ENCODE results near the gene CRABP1. TPM values are rescaled to one million over a fixed set of nuclear protein-coding genes. Genes with fewer than 3 reads are reported as not detected.

Gene CRABP1
- total RNA-seq, 4 donors from 2014 or later = not detected

DNA sequence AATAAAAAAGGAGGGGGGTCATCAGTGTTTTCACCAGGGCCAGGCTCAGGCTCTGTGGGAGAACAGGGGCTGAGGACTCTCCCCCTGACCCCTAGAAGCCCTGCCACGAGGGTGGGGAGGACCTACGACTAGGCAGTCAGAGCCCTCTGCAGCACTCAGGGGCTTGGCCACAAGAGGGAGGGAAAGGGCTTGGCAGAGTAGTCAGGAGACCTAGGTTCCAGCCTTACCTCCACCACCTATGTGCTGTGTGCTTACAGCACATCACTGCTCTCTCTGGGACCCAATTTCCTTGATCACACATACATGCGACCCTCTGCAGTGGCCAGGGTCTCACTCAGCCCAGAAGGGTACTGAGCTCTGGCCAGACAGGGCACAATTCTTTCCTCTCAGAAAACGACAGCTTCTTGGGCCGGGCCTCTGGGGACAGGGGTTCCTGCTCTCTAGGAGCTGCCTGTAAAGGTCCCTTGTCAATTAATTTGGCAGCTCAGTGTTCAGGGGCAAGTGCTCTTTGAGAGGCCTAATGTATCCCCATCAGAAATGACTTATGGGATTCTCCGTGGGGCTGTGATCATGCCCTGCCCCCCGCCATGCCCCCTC, 24.4 kb upstream of the CRABP1 start:
- DNase-seq (no peak), ATAC-seq (no peak)
- intact Hi-C loops (cut with DNase I; ENCODE audit: low total_unique reads) = no loop called here
- in situ Hi-C loops (cut with MboI; ENCODE audit: low sequenced_read_pairs in 4 of 4) = no loop called here
- Histone ChIP-seq H3K27me3 (no peaks in the 10 kb centered on the region), H3K36me3 (no peaks in the 10 kb centered on the region), H3K4me1 (peaks cover 5 to 8% of the 10 kb centered on the region in 2 donors), H3K9me3 (no peaks in the 10 kb centered on the region), H3K27ac (no peak overlapping the region), H3K4me3 (no peak overlapping the region)
- TF ChIP-seq, protein P1, sequence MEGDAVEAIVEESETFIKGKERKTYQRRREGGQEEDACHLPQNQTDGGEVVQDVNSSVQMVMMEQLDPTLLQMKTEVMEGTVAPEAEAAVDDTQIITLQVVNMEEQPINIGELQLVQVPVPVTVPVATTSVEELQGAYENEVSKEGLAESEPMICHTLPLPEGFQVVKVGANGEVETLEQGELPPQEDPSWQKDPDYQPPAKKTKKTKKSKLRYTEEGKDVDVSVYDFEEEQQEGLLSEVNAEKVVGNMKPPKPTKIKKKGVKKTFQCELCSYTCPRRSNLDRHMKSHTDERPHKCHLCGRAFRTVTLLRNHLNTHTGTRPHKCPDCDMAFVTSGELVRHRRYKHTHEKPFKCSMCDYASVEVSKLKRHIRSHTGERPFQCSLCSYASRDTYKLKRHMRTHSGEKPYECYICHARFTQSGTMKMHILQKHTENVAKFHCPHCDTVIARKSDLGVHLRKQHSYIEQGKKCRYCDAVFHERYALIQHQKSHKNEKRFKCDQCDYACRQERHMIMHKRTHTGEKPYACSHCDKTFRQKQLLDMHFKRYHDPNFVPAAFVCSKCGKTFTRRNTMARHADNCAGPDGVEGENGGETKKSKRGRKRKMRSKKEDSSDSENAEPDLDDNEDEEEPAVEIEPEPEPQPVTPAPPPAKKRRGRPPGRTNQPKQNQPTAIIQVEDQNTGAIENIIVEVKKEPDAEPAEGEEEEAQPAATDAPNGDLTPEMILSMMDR (IDR thresholded peaks at IDR 0.05 in 4 of 5, conservative IDR thresholded peaks at IDR 0.05 in 1 of 5) = no peak
- TF ChIP-seq POLR2A (IDR thresholded peaks at IDR 0.05) = no peak

DNA sequence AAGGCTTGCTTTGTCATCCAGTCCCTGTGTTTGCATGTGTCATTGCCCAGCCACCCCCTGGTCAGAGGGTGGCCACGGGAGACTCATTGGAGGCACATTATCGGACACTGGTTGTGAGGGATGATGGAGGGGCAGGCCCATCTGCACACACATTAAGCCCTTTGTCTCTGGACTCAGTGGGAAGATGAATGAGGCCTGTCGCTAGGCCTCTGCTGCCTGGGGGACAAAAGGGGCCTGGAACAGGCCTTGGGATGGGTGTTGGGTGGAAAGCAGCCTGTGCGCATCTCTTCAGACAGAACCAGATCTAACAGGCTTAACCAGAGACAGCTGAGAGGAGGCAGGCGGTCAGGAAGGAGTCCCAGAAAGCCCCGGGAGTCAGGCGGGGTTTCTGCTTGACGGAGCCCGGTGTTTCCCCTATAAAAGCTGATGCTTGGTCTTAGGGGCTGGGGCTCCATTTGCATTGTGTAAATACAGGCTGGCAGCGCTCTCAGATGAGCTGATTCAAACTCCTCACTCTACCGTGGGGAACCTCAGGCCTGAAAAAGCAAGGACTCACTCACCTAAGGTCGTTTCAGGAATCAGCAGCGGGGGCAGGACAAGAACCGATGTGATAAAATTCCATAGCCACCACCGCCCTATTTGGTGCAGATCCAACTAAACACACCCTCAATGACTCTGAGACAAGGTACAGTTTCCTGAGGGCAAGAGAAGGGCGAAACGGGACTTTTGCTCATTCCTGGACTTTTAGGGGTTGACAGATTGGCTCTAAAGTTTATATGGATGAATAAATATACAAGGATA, 23.7 kb upstream of the CRABP1 start:
- in situ Hi-C loops (cut with MboI; ENCODE audit: low sequenced_read_pairs in 4 of 4) = no loop called here
- Histone ChIP-seq H3K27ac (no peak overlapping the region), H3K27me3 (no peaks in the 10 kb centered on the region), H3K9me3 (no peaks in the 10 kb centered on the region), H3K4me3 (no peak overlapping the region), H3K4me1 (peaks cover 1 to 4% of the 10 kb centered on the region in 2 donors), H3K36me3 (no peaks in the 10 kb centered on the region)
- no peak for DNase-seq
- ATAC-seq = no peak
- intact Hi-C loops (cut with DNase I; ENCODE audit: low total_unique reads) = no loop called here
- TF ChIP-seq POLR2A (IDR thresholded peaks at IDR 0.05) = no peak
- TF ChIP-seq, protein P1 (IDR thresholded peaks at IDR 0.05 in 4 of 5, conservative IDR thresholded peaks at IDR 0.05 in 1 of 5) = no peak

DNA sequence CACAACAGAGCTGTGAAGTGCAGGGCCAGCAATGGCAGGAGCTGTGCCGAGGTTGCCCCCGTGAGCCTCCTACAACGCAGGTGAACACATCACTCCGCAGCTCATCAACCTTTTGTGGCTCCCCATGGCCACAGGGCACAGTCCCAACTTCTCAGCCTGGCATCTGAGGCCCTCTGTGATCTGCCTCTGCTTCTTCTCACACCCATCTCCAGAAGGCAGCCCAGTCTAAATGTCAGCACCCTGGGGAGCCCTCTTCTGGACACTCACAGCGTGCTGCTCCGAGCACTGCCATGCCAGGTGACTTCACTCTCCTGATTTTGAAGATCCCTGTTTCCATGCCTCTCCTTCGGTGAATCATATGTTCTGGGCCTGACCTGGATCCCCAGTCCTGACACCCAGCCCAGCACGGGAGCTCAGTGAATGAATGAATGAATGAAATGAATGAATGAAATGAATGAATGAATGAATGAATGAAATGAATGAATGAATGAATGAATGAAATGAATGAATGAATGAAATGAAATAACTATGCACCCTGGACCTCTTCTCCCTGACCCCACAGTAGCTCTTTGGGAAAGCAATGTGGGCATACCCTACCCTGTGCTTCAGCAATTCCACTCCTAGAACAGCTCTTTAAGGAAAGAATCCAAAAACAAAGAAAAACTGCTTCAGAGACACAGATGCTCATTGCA, 22.9 kb upstream of the CRABP1 start:
- H3K27ac ChIP-seq = no peak overlapping the region
- no peaks in the 10 kb centered on the region for H3K27me3 ChIP-seq
- H3K36me3 ChIP-seq = no peaks in the 10 kb centered on the region
- no peaks in the 10 kb centered on the region for H3K4me1 ChIP-seq
- DNase-seq (no peak), ATAC-seq (no peak)
- no peak overlapping the region for H3K4me3 ChIP-seq
- intact Hi-C loops (cut with DNase I; ENCODE audit: low total_unique reads) = no loop called here
- in situ Hi-C loops (cut with MboI; ENCODE audit: low sequenced_read_pairs in 4 of 4) = no loop called here
- TF ChIP-seq, protein P1 (IDR thresholded peaks at IDR 0.05 in 4 of 5, conservative IDR thresholded peaks at IDR 0.05 in 1 of 5) = no peak
- no peak for TF ChIP-seq POLR2A (IDR thresholded peaks at IDR 0.05)
- H3K9me3 ChIP-seq = no peaks in the 10 kb centered on the region

DNA sequence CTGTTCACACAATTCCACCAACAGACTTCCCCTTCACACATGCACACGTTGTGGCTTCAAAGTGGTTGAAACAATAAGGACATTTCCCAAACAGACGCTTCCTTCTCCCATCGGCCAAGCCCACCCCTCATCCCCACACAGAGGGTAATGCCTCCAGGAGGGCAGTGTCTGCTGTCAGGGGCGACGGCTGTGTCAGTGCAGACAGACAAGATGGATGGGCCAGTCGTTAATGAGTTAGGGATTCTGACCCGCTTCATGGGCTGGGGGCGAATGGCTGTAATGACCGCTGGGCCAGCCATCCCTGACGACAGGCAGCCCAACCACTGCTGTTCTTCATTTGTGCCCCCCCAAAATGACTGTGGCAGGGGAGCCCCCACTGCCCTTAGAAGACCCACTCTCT, 20.6 kb upstream of the CRABP1 start:
- Histone ChIP-seq H3K27me3 (no peaks in the 10 kb centered on the region), H3K4me1 (no peaks in the 10 kb centered on the region), H3K27ac (no peak overlapping the region), H3K9me3 (no peaks in the 10 kb centered on the region), H3K36me3 (no peaks in the 10 kb centered on the region), H3K4me3 (no peak overlapping the region)
- no peak for TF ChIP-seq POLR2A (IDR thresholded peaks at IDR 0.05)
- TF ChIP-seq, protein P1 (IDR thresholded peaks at IDR 0.05 in 4 of 5, conservative IDR thresholded peaks at IDR 0.05 in 1 of 5) = no peak
- intact Hi-C loops (cut with DNase I; ENCODE audit: low total_unique reads) (no loop called here), in situ Hi-C loops (cut with MboI; ENCODE audit: low sequenced_read_pairs in 4 of 4) (no loop called here)
- ATAC-seq = no peak
- DNase-seq = no peak

All from gastrocnemius medialis (tissue), 4 donors.